CD4-positive, alpha-beta T cell (primary cell): ENCODE measurements around the gene UROS. TPM values are rescaled to one million over a fixed set of nuclear protein-coding genes. Genes with fewer than 3 reads are reported as not detected.

Experiments
- ATAC-seq: fragments of 200-7000 bp; cut with Tn5 transposase; one replicate; pipeline ENCODE4 v1.10.0; 2022; ENCODE audit warnings: mild to moderate bottlenecking; ENCODE audit not compliant: poor library complexity
- CTCF ChIA-PET: fragments of 350-600 bp; sonication (Branson Sonifier 250); formaldehyde crosslinking; loops from one replicate; lab custom pipeline; 2021; ENCODE audit warnings: antibody characterized with exemption, inconsistent platforms; lab: Charles Lee
- POLR2A ChIA-PET: fragments of 350-600 bp; sonication (Branson Sonifier 250); formaldehyde crosslinking; loops from one replicate; lab custom pipeline; 2021; ENCODE audit warnings: antibody characterized with exemption, inconsistent platforms; lab: Charles Lee
- DNase-seq, 14 experiments: peaks; one replicate each; pipeline ENCODE4 v3.0.0-alpha.2; 2013 to 2020; ENCODE audit warnings: mixed read lengths in 2 of 14
- H3K27ac ChIP-seq, 2 donors: one replicate each; pipeline versions ENCODE4 v1.5.1 to v1.7.0; 2013; ENCODE audit warnings: low read length in 2 of 2, low read depth in 1 of 2, mild to moderate bottlenecking in 1 of 2
- H3K27me3 ChIP-seq, 2 experiments: 1 replicate in 1 of 2; 2 replicates in 1 of 2; pipeline versions ENCODE4 v1.6.1 to v1.7.0; 2013; ENCODE audit warnings: low read length in 2 of 2, control low read depth in 1 of 2, mild to moderate bottlenecking in 1 of 2, moderate library complexity in 1 of 2; ENCODE audit not compliant: insufficient read depth in 2 of 2, control insufficient read depth in 1 of 2
- H3K36me3 ChIP-seq: one replicate; pipeline ENCODE4 v1.6.1; 2013; ENCODE audit warnings: low read length, control low read depth; ENCODE audit not compliant: insufficient read depth
- H3K4me1 ChIP-seq: one replicate; pipeline ENCODE4 v1.6.1; 2013; ENCODE audit warnings: low read length, control low read depth; ENCODE audit not compliant: insufficient read depth
- H3K4me3 ChIP-seq: one replicate; pipeline ENCODE4 v1.5.1; 2013; ENCODE audit warnings: mild to moderate bottlenecking, low read length, moderate library complexity
- H3K9me3 ChIP-seq, 2 experiments: 1 replicate in 1 of 2; 2 replicates in 1 of 2; pipeline versions ENCODE4 v1.6.1 to v1.7.0; 2013; ENCODE audit warnings: low read length in 2 of 2, mild to moderate bottlenecking in 2 of 2, control low read depth in 1 of 2, moderate library complexity in 1 of 2; ENCODE audit not compliant: control insufficient read depth in 1 of 2, insufficient read depth in 1 of 2
- H3K27ac Mint-ChIP-seq: one replicate; pipeline ENCODE4 v1.8.0; 2020; ENCODE audit warnings: mixed read lengths
- H3K27me3 Mint-ChIP-seq: one replicate; pipeline ENCODE4 v1.8.0; 2021; ENCODE audit warnings: mixed read lengths
- H3K36me3 Mint-ChIP-seq: one replicate; pipeline ENCODE4 v1.8.0; 2021; ENCODE audit warnings: low read depth, mixed read lengths
- H3K4me1 Mint-ChIP-seq: one replicate; pipeline ENCODE4 v1.8.0; 2021; ENCODE audit warnings: low read depth, mixed read lengths
- H3K4me3 Mint-ChIP-seq: one replicate; pipeline ENCODE4 v1.8.0; 2020; ENCODE audit warnings: mild to moderate bottlenecking, mixed read lengths
- H3K9me3 Mint-ChIP-seq: one replicate; pipeline ENCODE4 v1.8.0; 2020; ENCODE audit warnings: mixed read lengths
- intact Hi-C, 2 experiments: fragments of 100-400 bp; cut with DNase I in 1 of 2; cut with micrococcal nuclease in 1 of 2; formaldehyde crosslinking; loops; one replicate each; pipeline versions ENCODE4 v1.15.1 to v1.9.0; 2023 to 2025; cut with DNase I, micrococcal nuclease
- total RNA-seq, 174 experiments: library from RNA in 2 of 174; stranded (reverse) in 2 of 174; gene quantifications; one replicate each; pipeline ENCODE4 v1.2.3 and lab custom pipeline; 2021 to 2026
- TF ChIP-seq, protein P1 (sequence below): fragments of 200-600 bp; IDR thresholded peaks from one replicate; pipeline ENCODE4 v1.8.0; 2022; ENCODE audit warnings: antibody characterized with exemption, mild to moderate bottlenecking

UROS gene
- total RNA-seq, 2 experiments from 2014 or later: 18.2 to 18.6 TPM

DNA sequence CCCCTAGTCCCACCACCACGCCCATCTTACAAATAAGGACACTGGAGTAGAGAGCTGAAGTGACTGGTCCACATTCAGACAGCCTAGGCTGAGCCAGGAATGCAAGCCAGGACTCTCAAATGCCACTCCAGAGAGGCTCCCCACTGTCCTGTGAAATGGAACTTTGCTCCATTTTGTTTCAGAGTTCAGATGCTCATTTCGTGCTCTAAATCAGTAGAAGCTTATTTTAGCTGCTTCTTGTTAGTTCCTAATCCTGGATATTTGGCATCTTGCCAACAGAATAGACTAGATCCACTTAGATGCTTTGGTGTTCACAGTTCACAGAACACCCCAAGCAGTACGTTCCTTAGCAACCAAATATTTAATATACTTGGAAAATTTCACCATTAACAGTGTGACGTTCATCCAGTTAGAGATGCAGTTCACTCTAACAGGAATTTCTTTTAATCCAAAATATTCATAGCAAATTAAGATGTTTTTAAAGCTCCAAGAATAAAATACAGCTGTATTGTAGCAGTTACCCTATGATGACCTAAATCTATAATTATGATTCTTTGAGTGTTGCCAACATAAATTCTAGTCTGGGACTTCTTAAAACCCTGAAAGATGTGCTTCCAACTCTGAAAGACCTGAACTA lies 54.7 kb downstream of the UROS start:
- no peak overlapping the region for H3K27ac Mint-ChIP-seq
- Histone ChIP-seq H3K4me1 (no peaks in the 10 kb centered on the region), H3K4me3 (no peak overlapping the region), H3K27me3 (no peaks in the 10 kb centered on the region), H3K27ac (no peak overlapping the region), H3K36me3 (peaks cover 29% of the 10 kb centered on the region), H3K9me3 (no peaks in the 10 kb centered on the region)
- H3K4me1 Mint-ChIP-seq: no peaks in the 10 kb centered on the region
- intact Hi-C loops: no loop called here
- CTCF ChIA-PET: no interaction called here
- no peak overlapping the region for H3K4me3 Mint-ChIP-seq
- TF ChIP-seq, protein P1, sequence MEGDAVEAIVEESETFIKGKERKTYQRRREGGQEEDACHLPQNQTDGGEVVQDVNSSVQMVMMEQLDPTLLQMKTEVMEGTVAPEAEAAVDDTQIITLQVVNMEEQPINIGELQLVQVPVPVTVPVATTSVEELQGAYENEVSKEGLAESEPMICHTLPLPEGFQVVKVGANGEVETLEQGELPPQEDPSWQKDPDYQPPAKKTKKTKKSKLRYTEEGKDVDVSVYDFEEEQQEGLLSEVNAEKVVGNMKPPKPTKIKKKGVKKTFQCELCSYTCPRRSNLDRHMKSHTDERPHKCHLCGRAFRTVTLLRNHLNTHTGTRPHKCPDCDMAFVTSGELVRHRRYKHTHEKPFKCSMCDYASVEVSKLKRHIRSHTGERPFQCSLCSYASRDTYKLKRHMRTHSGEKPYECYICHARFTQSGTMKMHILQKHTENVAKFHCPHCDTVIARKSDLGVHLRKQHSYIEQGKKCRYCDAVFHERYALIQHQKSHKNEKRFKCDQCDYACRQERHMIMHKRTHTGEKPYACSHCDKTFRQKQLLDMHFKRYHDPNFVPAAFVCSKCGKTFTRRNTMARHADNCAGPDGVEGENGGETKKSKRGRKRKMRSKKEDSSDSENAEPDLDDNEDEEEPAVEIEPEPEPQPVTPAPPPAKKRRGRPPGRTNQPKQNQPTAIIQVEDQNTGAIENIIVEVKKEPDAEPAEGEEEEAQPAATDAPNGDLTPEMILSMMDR: no peak
- no peaks in the 10 kb centered on the region for H3K9me3 Mint-ChIP-seq
- POLR2A ChIA-PET: no interaction called here
- DNase-seq (no peak), ATAC-seq (no peak)
- H3K27me3 Mint-ChIP-seq: no peaks in the 10 kb centered on the region
- peaks cover 52% of the 10 kb centered on the region for H3K36me3 Mint-ChIP-seq

DNA sequence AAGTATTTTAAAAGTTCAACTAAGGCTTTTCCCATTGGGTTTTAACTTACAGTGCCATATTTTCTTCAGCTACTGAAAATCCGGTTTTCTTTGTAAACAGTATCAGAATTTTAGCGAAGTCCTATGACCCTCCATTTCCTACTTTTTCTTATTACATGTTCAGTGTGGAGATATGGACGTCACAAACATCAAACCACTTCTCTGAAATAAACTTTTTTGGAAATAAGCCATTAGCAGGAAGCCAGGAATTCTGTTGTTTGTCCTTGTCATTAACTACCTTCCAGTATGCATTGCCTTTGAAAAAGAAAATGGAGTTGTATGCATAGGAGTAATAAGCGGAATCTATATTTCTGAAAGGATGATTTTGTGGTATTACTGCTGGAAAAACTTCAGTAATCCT lies 56.5 kb downstream of the UROS start:
- intact Hi-C loops: no loop called here
- TF ChIP-seq, protein P1: no peak
- Mint-ChIP-seq H3K4me1 (no peaks in the 10 kb centered on the region), H3K27ac (no peak overlapping the region), H3K27me3 (no peaks in the 10 kb centered on the region), H3K36me3 (peaks cover 70% of the 10 kb centered on the region), H3K4me3 (no peak overlapping the region), H3K9me3 (no peaks in the 10 kb centered on the region)
- H3K9me3 ChIP-seq: no peaks in the 10 kb centered on the region
- DNase-seq: no peak
- ChIA-PET CTCF (no interaction called here), POLR2A (no interaction called here)
- ATAC-seq: no peak
- H3K4me3 ChIP-seq: no peak overlapping the region
- no peaks in the 10 kb centered on the region for H3K4me1 ChIP-seq
- peaks cover 44% of the 10 kb centered on the region for H3K36me3 ChIP-seq
- H3K27me3 ChIP-seq: no peaks in the 10 kb centered on the region
- no peak overlapping the region for H3K27ac ChIP-seq

DNA sequence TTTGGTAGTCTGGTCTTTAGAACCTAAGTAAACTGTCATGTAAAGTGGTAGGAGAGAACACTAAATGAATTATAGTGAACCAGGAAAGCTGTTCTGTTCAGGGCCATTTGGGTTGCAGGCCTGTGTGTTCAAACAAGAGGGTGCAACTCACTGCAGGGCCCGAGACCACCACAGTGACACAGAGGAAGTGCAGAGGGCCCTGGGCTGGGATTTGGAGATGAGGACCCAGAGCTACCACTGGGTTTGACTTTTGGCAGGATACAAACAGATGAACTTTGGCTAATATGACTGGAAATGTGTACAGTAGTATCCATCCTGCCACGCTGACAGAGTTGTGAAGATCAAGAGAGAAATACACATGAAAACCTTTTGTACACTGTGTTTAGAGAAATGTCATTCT lies 57.2 kb downstream of the UROS start:
- Mint-ChIP-seq H3K27ac (no peak overlapping the region), H3K9me3 (no peaks in the 10 kb centered on the region), H3K4me3 (no peak overlapping the region), H3K36me3 (peaks cover 75% of the 10 kb centered on the region), H3K4me1 (no peaks in the 10 kb centered on the region), H3K27me3 (no peaks in the 10 kb centered on the region)
- TF ChIP-seq, protein P1: no peak
- H3K4me3 ChIP-seq: no peak overlapping the region
- peaks cover 50% of the 10 kb centered on the region for H3K36me3 ChIP-seq
- intact Hi-C loops: no loop called here
- ChIA-PET CTCF (no interaction called here), POLR2A (no interaction called here)
- no peak for ATAC-seq
- H3K27me3 ChIP-seq: no peaks in the 10 kb centered on the region
- H3K27ac ChIP-seq: no peak overlapping the region
- H3K9me3 ChIP-seq: no peaks in the 10 kb centered on the region
- H3K4me1 ChIP-seq: no peaks in the 10 kb centered on the region
- DNase-seq: no peak
